Endothelial cell of umbilical vein (primary cell): Measurements from ENCODE around the gene EFHC2. TPM values are rescaled to one million over a fixed set of nuclear protein-coding genes. Genes with fewer than 3 reads are reported as not detected.

Experiments used
- BruUV-seq: library from RNA; stranded (reverse); fragments of 400-500 nt; replicated peaks from 2 replicates; lab custom pipeline; 2021; lab: Mats Ljungman, UMichigan
- CTCF ChIA-PET: fragments of 300-600, 350-600 bp; sonication (Branson Sonifier 250); formaldehyde crosslinking; loops from one replicate; lab custom pipeline; 2021; ENCODE audit warnings: antibody characterized with exemption, inconsistent platforms; lab: Charles Lee
- POLR2A ChIA-PET: fragments of 300-600, 350-600 bp; sonication (Branson Sonifier 250); formaldehyde crosslinking; loops from one replicate; lab custom pipeline; 2021; ENCODE audit warnings: antibody characterized with exemption, inconsistent platforms; lab: Charles Lee
- DNase-seq: peaks from one replicate; pipeline ENCODE4 v3.0.0-alpha.2; 2011; ENCODE audit warnings: low read depth, low spot score
- FAIRE-seq: peaks from 2 replicates; lab custom pipeline; 2011; peaks lifted over from hg19 to GRCh38; lab: Jason Lieb, UNC
- H2AFZ ChIP-seq: 2 replicates; pipeline ENCODE4 v1.6.0; 2012; ENCODE audit warnings: low read depth, low read length, control low read depth, inconsistent platforms
- H3K27ac ChIP-seq: 2 replicates; pipeline ENCODE4 v1.5.1; 2011; ENCODE audit warnings: low read depth, mild to moderate bottlenecking, control low read depth, low read length, moderate library complexity; ENCODE audit not compliant: insufficient read depth
- H3K27me3 ChIP-seq, 2 experiments: 2 replicates each; pipeline versions ENCODE4 v1.6.0 to v1.6.1; 2011; ENCODE audit warnings: low read length in 2 of 2, mixed read lengths in 1 of 2; ENCODE audit not compliant: control insufficient read depth in 2 of 2, insufficient read depth in 2 of 2
- H3K36me3 ChIP-seq, 2 experiments: 2 replicates in 1 of 2; 3 replicates in 1 of 2; pipeline ENCODE4 v1.5.1; 2011; ENCODE audit warnings: low read length in 2 of 2, mild to moderate bottlenecking in 1 of 2, moderate library complexity in 1 of 2; ENCODE audit not compliant: control insufficient read depth in 2 of 2, insufficient read depth in 2 of 2; ENCODE audit errors: extremely low read depth in 1 of 2
- H3K4me1 ChIP-seq: 3 replicates; pipeline ENCODE4 v1.5.1; 2011; ENCODE audit warnings: mild to moderate bottlenecking, low read length; ENCODE audit not compliant: control insufficient read depth, insufficient read depth; ENCODE audit errors: extremely low read depth
- H3K4me2 ChIP-seq: 2 replicates; pipeline ENCODE4 v1.6.1; 2011; ENCODE audit warnings: low read length, control low read depth, mixed read lengths; ENCODE audit not compliant: insufficient read depth
- H3K4me3 ChIP-seq, 3 experiments: fragments of 200-600 bp in 1 of 3; sonication (generic), shearing (Covaris generic) in 1 of 3; replicated peaks in 1 of 3; 2 replicates each; pipeline ENCODE4 v1.5.1; 2011 to 2016; ENCODE audit warnings: control low read depth in 3 of 3, low read length in 3 of 3, mild to moderate bottlenecking in 2 of 3, inconsistent platforms in 1 of 3, low read depth in 1 of 3, moderate library complexity in 1 of 3; ENCODE audit not compliant: insufficient read depth in 1 of 3
- H3K79me2 ChIP-seq: 2 replicates; pipeline ENCODE4 v1.6.0; 2012; ENCODE audit warnings: low read length, inconsistent platforms; ENCODE audit not compliant: control insufficient read depth, insufficient read depth
- H3K9ac ChIP-seq: replicated peaks from 2 replicates; pipeline ENCODE3; 2011; ENCODE audit warnings: low read length, control low read depth; ENCODE audit not compliant: insufficient read depth; ENCODE audit errors: extremely low read depth
- H3K9me1 ChIP-seq: replicated peaks from 3 replicates; pipeline ENCODE4 v1.6.0; 2011; ENCODE audit warnings: mild to moderate bottlenecking, low read length; ENCODE audit not compliant: control insufficient read depth, insufficient read depth; ENCODE audit errors: extremely low read depth
- H3K9me3 ChIP-seq: replicated peaks from 2 replicates; pipeline ENCODE4 v1.5.1; 2012; ENCODE audit warnings: low read length, inconsistent platforms; ENCODE audit not compliant: control insufficient read depth, insufficient read depth
- H4K20me1 ChIP-seq: replicated peaks from 2 replicates; pipeline ENCODE3; 2011; ENCODE audit warnings: mild to moderate bottlenecking, low read length; ENCODE audit not compliant: control insufficient read depth, insufficient read depth; ENCODE audit errors: extremely low read depth
- EZH2 ChIP-seq: IDR thresholded peaks from 2 replicates; pipeline ENCODE4 v1.6.1; 2012; ENCODE audit warnings: borderline replicate concordance, low read depth, mild to moderate bottlenecking, moderate library complexity, low read length, inconsistent platforms; ENCODE audit not compliant: severe bottlenecking
- FOS ChIP-seq: IDR thresholded peaks from 2 replicates; pipeline ENCODE4 v1.6.1; 2011; ENCODE audit warnings: mild to moderate bottlenecking, low read length, moderate library complexity, borderline replicate concordance; ENCODE audit not compliant: insufficient read depth
- GATA2 ChIP-seq: IDR thresholded peaks from 2 replicates; pipeline ENCODE4 v1.7.0; 2011; ENCODE audit warnings: low read depth, mild to moderate bottlenecking, moderate library complexity, mixed read lengths, low read length; ENCODE audit not compliant: insufficient read length, insufficient read depth
- JUN ChIP-seq: IDR thresholded peaks from 2 replicates; pipeline ENCODE4 v1.6.1; 2011; ENCODE audit warnings: borderline replicate concordance, low read depth; ENCODE audit not compliant: insufficient read length, insufficient read depth
- MAX ChIP-seq: IDR thresholded peaks from 2 replicates; pipeline ENCODE4 v1.6.1; 2011; ENCODE audit not compliant: insufficient read depth, insufficient read length
- MYC ChIP-seq: IDR thresholded peaks from one replicate; pipeline ENCODE4 v1.6.1; 2011; ENCODE audit warnings: mild to moderate bottlenecking, low read depth, low read length
- POLR2A ChIP-seq: IDR thresholded peaks from 2 replicates; pipeline ENCODE4 v1.6.1; 2012; ENCODE audit warnings: low read depth, mild to moderate bottlenecking, control low read depth, low read length
- POLR2AphosphoS5 ChIP-seq: IDR thresholded peaks from 2 replicates; pipeline ENCODE4 v1.6.1; 2012; ENCODE audit warnings: low read depth, mild to moderate bottlenecking, control low read depth, low read length, moderate library complexity; ENCODE audit not compliant: insufficient read depth
- dilution Hi-C: fragments of 300-500 bp; cut with MboI; formaldehyde crosslinking; loops from one replicate; pipeline ENCODE4 v1.15.0; 2019; ENCODE audit warnings: low sequenced_read_pairs; ENCODE audit not compliant: extremely low pct_ligation_motif_present
- intact Hi-C: fragments of 100-400 bp; cut with micrococcal nuclease; formaldehyde crosslinking; loops from one replicate; pipeline ENCODE4 v1.10.0; 2022
- polyA plus RNA-seq, 4 experiments: library from polyadenylated mRNA; depleted of rRNA in 3 of 4; stranded (reverse) in 3 of 4; unstranded in 1 of 4; fragments of >200 nt; gene quantifications; 2 replicates each; pipeline versions ENCODE4 v1.2.1 to v1.2.3, GENCODE V29; 2011 to 2012; ENCODE audit warnings: missing spikeins in 1 of 4
- total RNA-seq: library from RNA; stranded (reverse); gene quantifications from 2 replicates; pipeline ENCODE4 v1.2.3, GENCODE V29; 2021
- TF ChIP-seq, protein P1 (sequence below), 2 donors: IDR thresholded peaks; 1 replicate in 1 of 2; 2 replicates in 1 of 2; pipeline ENCODE4 v1.5.1; 2011; ENCODE audit warnings: low read length in 2 of 2, mild to moderate bottlenecking in 2 of 2, moderate library complexity in 2 of 2, control low read depth in 1 of 2, inconsistent platforms in 1 of 2, low read depth in 1 of 2; ENCODE audit not compliant: insufficient read depth in 1 of 2; ENCODE audit errors: extremely low read depth in 1 of 2

Gene EFHC2
- total and polyA plus RNA-seq, 2 donors (not counting 3 experiments of a cell fraction or from before 2014, with no cell fraction given) = not detected

GRCh38 chrX:44155126-44155525 is 188.3 kb downstream of the EFHC2 start:
- Histone ChIP-seq H4K20me1 (no peaks in the 10 kb centered on the region), H2AFZ (no peak overlapping the region), H3K4me1 (no peaks in the 10 kb centered on the region), H3K9me1 (no peaks in the 10 kb centered on the region), H3K36me3 (no peaks in the 10 kb centered on the region), H3K9ac (no peak overlapping the region), H3K27ac (no peak overlapping the region), H3K79me2 (no peaks in the 10 kb centered on the region), H3K27me3 (no peaks in the 10 kb centered on the region), H3K9me3 (no peaks in the 10 kb centered on the region), H3K4me3 (no peak overlapping the region), H3K4me2 (no peak overlapping the region)
- CTCF ChIA-PET = no interaction called here
- BruUV-seq = no TSS peak
- no peak for TF ChIP-seq MAX
- no peak for TF ChIP-seq MYC
- no peak for TF ChIP-seq POLR2A
- no peak for TF ChIP-seq EZH2
- TF ChIP-seq JUN = no peak
- TF ChIP-seq FOS = no peak
- TF ChIP-seq, protein P1, sequence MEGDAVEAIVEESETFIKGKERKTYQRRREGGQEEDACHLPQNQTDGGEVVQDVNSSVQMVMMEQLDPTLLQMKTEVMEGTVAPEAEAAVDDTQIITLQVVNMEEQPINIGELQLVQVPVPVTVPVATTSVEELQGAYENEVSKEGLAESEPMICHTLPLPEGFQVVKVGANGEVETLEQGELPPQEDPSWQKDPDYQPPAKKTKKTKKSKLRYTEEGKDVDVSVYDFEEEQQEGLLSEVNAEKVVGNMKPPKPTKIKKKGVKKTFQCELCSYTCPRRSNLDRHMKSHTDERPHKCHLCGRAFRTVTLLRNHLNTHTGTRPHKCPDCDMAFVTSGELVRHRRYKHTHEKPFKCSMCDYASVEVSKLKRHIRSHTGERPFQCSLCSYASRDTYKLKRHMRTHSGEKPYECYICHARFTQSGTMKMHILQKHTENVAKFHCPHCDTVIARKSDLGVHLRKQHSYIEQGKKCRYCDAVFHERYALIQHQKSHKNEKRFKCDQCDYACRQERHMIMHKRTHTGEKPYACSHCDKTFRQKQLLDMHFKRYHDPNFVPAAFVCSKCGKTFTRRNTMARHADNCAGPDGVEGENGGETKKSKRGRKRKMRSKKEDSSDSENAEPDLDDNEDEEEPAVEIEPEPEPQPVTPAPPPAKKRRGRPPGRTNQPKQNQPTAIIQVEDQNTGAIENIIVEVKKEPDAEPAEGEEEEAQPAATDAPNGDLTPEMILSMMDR (IDR thresholded peaks at IDR 0.05; ENCODE audit: extremely low read depth in 1 of 2, insufficient read depth in 1 of 2, low read depth in 1 of 2, low read length in 2 of 2) = no peak
- no peak for TF ChIP-seq GATA2
- TF ChIP-seq POLR2AphosphoS5 = no peak
- FAIRE-seq = no peak
- intact Hi-C loops = no loop called here
- no peak for DNase-seq
- POLR2A ChIA-PET = no interaction called here
- dilution Hi-C loops = no loop called here
